GM12801 (cell line): ENCODE results near the gene RMND5B.

ENCODE experiments used
- CTCF ChIP-seq: IDR thresholded peaks from one replicate; pipeline ENCODE4 v1.5.1; 2011; ENCODE audit warnings: control low read depth; ENCODE audit not compliant: insufficient read length; ENCODE audit errors: extremely low read depth

RMND5B gene

GRCh38 chr5:178094345-178094744 is 36.5 kb upstream of the RMND5B start:
- TF ChIP-seq CTCF = no peak

- no peak for TF ChIP-seq CTCF
Measured at GRCh38 chr5:178098685-178099084, 32.1 kb upstream of the RMND5B start.

- no peak for TF ChIP-seq CTCF
Measured at GRCh38 chr5:178103612-178104011, 27.2 kb upstream of the RMND5B start.

- TF ChIP-seq CTCF = no peak
Measured at GRCh38 chr5:178104492-178104891, 26.3 kb upstream of the RMND5B start.

- no peak for TF ChIP-seq CTCF
Measured at GRCh38 chr5:178106086-178106485, 24.7 kb upstream of the RMND5B start.

GRCh38 chr5:178106556-178107239 is 24.1 kb upstream of the RMND5B start:
- no peak for TF ChIP-seq CTCF

- TF ChIP-seq CTCF = no peak
Measured at GRCh38 chr5:178107756-178108310, 23.0 kb upstream of the RMND5B start.
